Hepatic stellate cell (primary cell): ENCODE measurements around the gene RBMS1.

Experiments used
- DNase-seq: peaks from one replicate; pipeline ENCODE4 v3.0.0; 2011; ENCODE audit warnings: low spot score

Gene RBMS1

DNA sequence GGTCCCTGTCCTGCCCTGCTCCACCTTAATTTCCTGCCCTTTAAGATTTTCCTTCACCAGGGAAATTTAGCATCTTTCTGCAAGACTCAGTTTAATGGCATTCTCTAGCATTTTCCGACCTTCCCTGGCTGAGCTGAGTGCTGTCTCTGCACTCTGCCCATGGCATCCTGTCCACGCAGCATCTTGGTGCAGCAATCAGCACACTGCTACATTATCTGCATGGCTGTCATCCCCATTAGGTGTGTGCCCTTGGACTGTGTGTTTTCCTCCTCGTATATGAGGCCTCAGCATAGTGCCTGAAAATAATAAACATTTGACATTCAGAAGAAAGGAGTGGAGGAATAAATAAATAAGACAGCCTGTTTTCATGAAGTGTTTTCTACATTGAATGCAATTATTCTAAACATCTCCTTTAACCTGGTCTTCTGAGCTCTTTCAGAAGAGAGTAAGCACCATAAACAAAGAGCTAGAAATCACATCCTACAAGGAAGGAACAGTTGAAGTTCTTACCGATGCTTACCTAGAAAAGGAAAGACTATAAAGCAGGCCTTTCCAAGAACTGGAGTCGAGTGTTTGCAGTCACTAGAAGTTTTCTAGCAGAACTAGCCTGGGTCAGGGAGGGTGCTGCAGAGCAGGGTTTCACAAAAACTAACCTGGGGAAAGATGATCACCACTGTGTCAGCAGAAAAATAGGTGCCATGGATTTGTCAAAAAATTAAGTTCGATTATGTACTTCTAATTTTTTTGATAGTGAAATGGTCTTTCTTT, 162.2 kb downstream of the RBMS1 start:
- no peak for DNase-seq

DNA sequence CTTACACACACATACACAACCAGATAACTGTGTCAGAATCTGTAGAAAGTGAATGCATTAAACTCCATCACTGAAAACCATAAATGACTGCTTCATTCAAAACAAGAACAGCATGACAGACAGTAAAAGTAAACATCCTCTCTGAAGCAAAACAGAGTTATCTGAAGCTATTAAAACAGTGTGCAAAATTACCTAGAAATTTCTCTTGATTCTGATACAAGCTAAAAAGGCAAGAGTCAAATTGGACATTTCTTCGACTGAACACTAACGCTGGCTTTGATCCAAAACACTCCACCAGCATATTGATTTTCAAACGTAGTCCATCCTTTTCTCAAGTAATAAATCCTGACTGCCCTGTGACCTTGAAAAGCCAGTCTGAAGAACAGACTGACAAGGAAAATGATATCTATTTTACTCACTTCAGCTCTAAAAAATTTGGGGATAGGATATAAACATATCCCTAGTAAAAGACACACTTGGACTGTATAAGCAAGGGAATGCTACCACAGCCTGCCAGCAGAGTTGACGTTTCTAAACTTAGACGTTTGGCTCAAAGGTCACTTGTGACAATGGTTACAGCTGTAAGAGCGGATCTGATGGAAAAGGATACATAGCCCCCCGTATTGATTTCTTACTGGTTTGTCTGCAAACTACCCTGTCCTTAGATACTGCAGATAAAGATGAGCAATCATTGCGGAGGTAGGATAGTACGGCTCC, 164.6 kb downstream of the RBMS1 start:
- no peak for DNase-seq

DNA sequence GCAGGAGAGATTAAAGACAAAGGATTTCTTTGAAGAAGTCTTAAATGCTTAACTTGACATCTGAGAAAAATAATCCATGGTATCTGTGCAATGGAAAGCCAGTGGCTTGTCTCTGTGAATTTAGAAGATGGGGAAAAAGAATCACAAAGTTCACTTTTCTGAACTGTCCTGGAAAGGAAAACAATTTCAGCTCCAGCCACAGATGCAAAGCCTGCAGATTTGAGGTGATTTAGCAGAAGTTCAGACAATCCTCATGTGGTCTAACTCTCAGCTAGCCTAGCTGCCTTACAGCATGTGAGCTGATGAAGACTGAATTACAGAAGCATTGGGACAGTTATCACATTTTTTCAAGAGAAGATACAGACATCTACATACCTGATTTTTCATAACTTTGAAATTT, 166.8 kb downstream of the RBMS1 start:
- no peak for DNase-seq

GRCh38 chr2:160325418-160325817, 168.2 kb downstream of the RBMS1 start:
- DNase-seq, result no peak

DNA sequence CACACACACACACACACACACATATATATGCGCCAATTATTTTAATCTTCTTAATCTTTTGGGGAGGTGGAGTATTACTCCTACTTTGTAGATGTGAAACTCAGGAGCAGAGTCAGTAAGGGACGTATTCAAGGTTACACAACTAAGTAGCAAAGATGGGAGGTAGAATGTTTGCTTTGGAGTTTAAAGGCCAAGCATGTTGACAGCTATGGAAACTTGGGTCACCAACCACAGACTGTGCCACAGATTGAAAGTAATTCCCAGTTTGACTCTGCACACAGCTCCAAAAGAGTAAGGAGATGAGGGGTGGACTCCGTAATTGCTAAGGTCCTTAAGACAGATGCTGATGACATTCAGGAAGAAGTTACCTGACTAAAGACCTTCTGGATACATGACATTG, 168.7 kb downstream of the RBMS1 start:
- DNase-seq, result no peak

GRCh38 chr2:160324161-160324800, 169.3 kb downstream of the RBMS1 start:
- peak; percentile 10 for DNase-seq

- no peak for DNase-seq
Observed at GRCh38 chr2:160322320-160322719, 171.3 kb downstream of the RBMS1 start.

GRCh38 chr2:160321006-160321405, 172.6 kb downstream of the RBMS1 start:
- DNase-seq, result no peak

- no peak for DNase-seq
Observed at GRCh38 chr2:160319700-160320099, 173.9 kb downstream of the RBMS1 start.

DNA sequence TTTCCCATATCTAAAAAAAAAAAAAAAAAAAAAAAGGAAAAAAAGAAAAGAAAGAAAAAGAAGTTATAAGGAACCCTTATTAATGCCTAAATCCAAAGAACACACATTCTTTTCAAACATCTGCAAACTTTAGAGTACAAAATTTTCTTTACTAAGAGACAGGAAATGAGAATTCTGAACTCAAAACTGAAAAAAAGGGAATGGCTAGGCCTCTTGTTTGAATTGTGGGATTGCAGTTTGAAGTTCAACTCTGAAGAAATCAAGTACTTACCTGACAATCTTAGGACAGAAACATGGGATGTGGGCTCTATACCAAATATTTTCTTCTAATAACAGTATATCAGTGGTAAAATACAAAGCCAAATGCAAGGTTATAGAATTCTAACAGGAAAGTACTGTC, 175.4 kb downstream of the RBMS1 start:
- DNase-seq, result no peak

DNA sequence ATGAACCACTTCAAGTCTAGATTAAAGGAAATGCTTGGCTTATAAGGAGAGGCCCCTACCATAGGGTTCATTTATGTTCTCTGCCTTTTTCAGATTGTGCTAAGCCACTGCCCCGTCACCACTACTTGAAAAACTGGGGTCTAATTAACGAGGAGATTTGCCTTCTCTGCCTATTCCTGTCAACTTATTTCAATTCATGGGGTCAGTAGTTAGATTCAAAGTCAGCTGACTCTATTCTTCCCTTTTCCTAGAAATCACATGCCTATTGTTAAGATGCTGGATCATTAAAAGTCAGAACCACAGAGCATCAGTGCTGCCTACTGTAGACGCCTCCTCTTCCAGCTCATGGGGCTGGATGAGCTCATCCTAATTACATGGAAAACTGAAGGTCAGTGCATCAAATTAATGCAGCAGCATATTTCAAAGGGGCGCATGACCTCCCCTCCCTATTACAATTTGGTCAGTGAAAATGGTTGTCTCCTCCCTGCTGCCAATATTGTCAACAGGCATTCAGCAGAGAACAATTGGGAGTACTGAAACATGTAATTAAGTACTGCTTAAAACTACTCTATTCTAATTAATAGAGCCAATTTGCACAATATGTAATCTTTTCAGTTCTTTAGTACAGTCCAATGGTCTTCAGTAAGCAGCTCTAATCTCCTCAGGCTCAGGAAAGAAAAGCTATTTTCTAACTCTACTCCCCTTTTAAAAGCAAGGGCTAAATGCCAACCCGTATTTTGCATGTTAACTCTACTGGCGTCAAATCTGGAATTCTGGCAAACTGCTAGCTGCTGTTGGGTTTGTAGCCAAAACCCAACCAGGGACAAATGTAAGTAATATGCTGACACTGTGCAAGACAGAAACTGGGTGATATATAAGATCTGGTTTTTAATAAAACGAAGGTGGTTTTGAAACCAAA, 176.2 kb downstream of the RBMS1 start:
- no peak for DNase-seq

- peak; percentile 11 for DNase-seq
Observed at GRCh38 chr2:160315337-160315736, 178.3 kb downstream of the RBMS1 start.

GRCh38 chr2:160310118-160310828, 183.3 kb downstream of the RBMS1 start:
- DNase-seq, result no peak

GRCh38 chr2:160309585-160309984, 184.0 kb downstream of the RBMS1 start:
- DNase-seq, result no peak

DNA sequence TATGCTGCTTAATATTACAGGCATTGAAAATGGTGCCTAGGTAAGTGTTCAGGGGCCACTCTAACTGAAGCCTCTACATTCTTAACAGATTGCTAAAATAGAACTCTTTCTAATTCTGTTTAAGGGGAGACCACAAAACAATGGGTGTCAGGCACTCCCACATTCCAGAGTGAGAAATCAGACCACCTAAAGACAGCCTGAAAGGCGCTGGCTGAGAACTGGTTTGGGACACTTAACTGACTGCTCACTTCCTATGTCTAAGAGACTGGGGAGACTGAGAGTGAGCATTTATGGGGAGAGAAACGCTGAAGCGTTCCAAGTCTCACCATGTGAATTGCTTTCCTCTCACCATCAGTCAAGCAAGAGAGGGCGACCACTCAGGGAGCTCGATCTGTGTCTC, 184.7 kb downstream of the RBMS1 start:
- DNase-seq, result peak; percentile 8

- DNase-seq, result no peak
Observed at GRCh38 chr2:160308476-160308875, 185.1 kb downstream of the RBMS1 start.

DNA sequence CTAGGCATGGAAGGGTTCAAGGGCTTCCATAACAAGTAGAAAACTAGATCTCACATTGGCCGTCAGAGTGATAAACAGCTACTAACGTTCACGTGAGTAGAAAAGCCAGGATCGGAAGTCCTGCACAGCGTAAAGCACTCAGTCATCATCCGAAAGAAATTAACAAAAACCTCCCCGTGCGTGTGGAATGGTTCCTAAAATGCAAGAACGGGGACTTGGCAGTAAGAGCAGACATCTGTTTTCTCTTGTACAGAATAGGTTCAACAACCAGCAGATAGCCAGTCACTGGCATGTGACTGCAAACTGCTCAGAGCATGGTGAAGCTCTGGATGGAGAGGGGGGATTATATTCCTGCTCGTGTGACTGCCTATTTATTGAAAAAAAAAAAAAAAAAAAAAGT, 186.6 kb downstream of the RBMS1 start:
- DNase-seq, result peak; percentile 7

DNA sequence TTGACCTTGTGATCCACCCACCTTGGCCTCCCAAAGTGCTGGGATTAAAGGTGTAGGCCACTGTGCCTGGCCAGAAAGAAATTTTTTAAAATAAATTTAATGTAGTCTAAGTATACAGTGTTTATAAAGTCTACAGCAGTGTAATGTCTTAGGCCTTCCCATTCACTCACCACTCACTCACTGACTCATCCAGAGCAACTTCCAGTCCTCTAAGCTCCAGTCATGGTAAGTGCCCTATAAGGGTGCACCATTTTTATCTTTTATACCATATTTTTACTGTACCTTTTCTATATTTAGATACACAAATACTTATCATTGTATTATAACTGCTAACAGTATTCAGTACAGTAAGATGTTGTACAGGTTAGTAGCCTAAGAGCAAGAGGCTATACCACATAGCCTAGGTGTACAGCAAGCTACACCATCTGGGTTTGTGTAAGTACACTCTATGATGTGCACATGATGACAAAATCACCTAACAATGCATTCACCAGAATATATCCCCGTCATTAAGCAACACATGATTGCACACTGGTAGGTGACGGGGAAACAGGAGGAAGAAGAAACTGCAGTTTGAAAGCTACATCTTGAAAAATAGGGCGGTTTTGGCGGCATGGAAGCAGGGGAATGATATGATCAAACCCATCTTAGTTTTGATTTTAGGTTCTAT, 188.4 kb downstream of the RBMS1 start:
- DNase-seq, result no peak

GRCh38 chr2:160303527-160303926, 190.1 kb downstream of the RBMS1 start:
- no peak for DNase-seq

- DNase-seq, result no peak
Observed at GRCh38 chr2:160303076-160303475, 190.5 kb downstream of the RBMS1 start.

DNA sequence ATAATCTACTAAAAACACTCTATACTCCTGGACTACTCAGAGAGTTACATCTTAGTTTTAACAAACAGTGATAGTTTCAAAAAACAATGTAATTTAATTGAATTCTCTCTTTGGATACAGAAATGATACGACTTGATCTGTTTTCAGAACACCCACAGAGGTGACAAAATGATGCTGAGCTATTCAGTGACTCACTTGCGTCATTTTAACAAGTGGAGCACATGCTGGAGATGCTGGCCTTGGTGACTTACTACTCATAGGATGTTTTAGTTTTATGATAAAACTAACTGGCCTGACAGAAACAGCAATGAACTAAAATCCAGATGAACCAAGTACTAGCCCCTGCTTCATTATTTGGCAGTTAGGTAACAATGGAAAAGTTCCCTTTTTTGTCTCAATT, 192.2 kb downstream of the RBMS1 start:
- no peak for DNase-seq
